ENCODE results near the gene C1GALT1.

- TF ChIP-seq EZH2 (IDR thresholded peaks at IDR 0.05) = no peak
- no peak for TF ChIP-seq POLR2AphosphoS5 (IDR thresholded peaks at IDR 0.05; ENCODE audit: borderline replicate concordance, low read depth, low read length)
These were observed 112.6 kb downstream of the C1GALT1 start for GRCh38 chr7:7294911-7295310.
